ENCODE results near the gene UBL4B. TPM values are rescaled to one million over a fixed set of nuclear protein-coding genes. Genes with fewer than 3 reads are reported as not detected.

UBL4B gene
- total RNA-seq, 4 donors from 2014 or later: 0.41 TPM; not detected in 3

DNA sequence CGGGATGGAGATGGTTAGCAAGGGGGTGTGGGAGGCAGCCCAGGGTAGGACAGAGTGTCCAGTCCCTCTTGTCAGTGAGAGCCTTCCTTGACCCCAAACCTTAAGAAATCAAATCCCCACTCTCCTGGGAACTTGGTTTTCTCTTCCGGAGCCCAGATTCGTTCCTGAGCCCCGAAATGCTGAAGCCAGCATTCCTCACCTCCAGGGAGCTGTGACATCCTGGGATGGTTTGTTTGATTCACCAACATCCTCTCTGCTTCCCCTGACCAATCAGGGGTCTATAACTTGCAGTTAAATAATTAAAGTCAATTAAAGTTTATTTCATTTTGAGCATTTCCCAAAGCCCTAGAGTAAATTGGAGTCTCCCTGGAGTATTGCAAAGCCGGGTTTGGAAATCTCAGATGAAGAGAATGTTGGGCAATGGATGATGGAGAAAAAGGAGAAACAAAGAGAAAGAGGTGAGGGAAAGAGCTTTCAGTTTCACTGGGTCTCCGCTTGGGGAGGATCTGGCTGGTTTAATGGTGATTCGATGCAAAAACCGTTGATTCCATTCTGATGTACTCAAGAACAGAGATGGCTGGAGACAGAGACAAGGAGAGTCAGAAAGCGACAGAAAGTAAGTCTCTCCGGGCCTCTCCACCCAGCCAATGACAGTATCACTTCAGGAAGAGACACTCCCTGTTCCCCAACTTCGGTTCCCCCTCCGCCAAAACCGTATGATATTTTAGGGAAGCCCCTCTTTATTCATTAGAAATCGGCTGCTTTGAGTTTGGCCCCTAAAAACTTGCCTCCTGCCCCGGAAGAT lies 29.0 kb upstream of the UBL4B start:
- Histone ChIP-seq H3K36me3 (no peaks in the 10 kb centered on the region), H3K4me1 (peaks cover 6 to 19% (median 10%) of the 10 kb centered on the region in 4 donors), H3K9me3 (no peaks in the 10 kb centered on the region), H3K27me3 (peaks cover 49% of the 10 kb centered on the region), H3K27ac (peak overlapping the region in 3 of 4 donors; percentile 77 to 85 (median 80)), H3K4me3 (peak overlapping the region; percentile 57 to 79 (median 68))
- 25 to 27% methylated on average over 7 to 15 of the region's 15 CpGs for WGBS, 2 donors (ENCODE audit: low coverage in 1 of 2)
- DNase-seq: no peak
- intact Hi-C loops (cut with DNase I; ENCODE audit: low total_unique reads): loop anchor here (5.0 kb wide), 1 partner anchor 161 kb away; no protein-coding TSS in a partner anchor
- in situ Hi-C loops (cut with MboI; ENCODE audit: low pct_ligation_motif_present in 1 of 4, low pct_unique_long_range_greater_than_20kb in 1 of 4, low sequenced_read_pairs in 3 of 4): no loop called here
- TF ChIP-seq CTCF (IDR thresholded peaks at IDR 0.05) (no peak), EP300 (IDR thresholded peaks at IDR 0.05; ENCODE audit: low read depth) (no peak), POLR2A (IDR thresholded peaks at IDR 0.05) (no peak), POLR2AphosphoS5 (IDR thresholded peaks at IDR 0.05) (no peak)

GRCh38 chr1:110083866-110084226 lies 28.4 kb upstream of the UBL4B start:
- Histone ChIP-seq H3K9me3 (no peaks in the 10 kb centered on the region), H3K27me3 (peaks cover 49% of the 10 kb centered on the region), H3K4me1 (peaks cover 6 to 19% (median 10%) of the 10 kb centered on the region in 4 donors), H3K36me3 (no peaks in the 10 kb centered on the region), H3K27ac (peak overlapping the region; percentile 66 to 85 (median 78)), H3K4me3 (peak overlapping the region; percentile 57 to 79 (median 68))
- intact Hi-C loops (cut with DNase I; ENCODE audit: low total_unique reads): loop anchor here (5.0 kb wide), 1 partner anchor 162 kb away; no protein-coding TSS in a partner anchor
- TF ChIP-seq EP300 (IDR thresholded peaks at IDR 0.05; ENCODE audit: low read depth): no peak
- no peak for TF ChIP-seq POLR2A (IDR thresholded peaks at IDR 0.05)
- no peak for TF ChIP-seq POLR2AphosphoS5 (IDR thresholded peaks at IDR 0.05)
- no peak for TF ChIP-seq CTCF (IDR thresholded peaks at IDR 0.05)
- WGBS, 2 donors (ENCODE audit: low coverage in 1 of 2): 4% methylated on average over 37 of the region's 37 CpGs; no CpG with 5 or more reads in 1 of the 2 donors
- no peak for DNase-seq
- in situ Hi-C loops (cut with MboI; ENCODE audit: low pct_ligation_motif_present in 1 of 4, low pct_unique_long_range_greater_than_20kb in 1 of 4, low sequenced_read_pairs in 3 of 4): no loop called here

GRCh38 chr1:110084227-110085078 lies 27.8 kb upstream of the UBL4B start:
- WGBS, 2 donors (ENCODE audit: low coverage in 1 of 2): 2 to 4% methylated on average over 23 to 71 of the region's 72 CpGs

More at GRCh38 chr1:110084227-110085078, 27.8 kb upstream of the UBL4B start:
- DNase-seq: peak; percentile 67
- in situ Hi-C loops (cut with MboI; ENCODE audit: low pct_ligation_motif_present in 1 of 4, low pct_unique_long_range_greater_than_20kb in 1 of 4, low sequenced_read_pairs in 3 of 4): no loop called here
- intact Hi-C loops (cut with DNase I; ENCODE audit: low total_unique reads): loop anchor here (5.0 kb wide), 1 partner anchor 162 kb away; no protein-coding TSS in a partner anchor
- TF ChIP-seq POLR2AphosphoS5 (IDR thresholded peaks at IDR 0.05): peak in 2 of 3 donors; percentile 67 to 76
- no peak for TF ChIP-seq POLR2A (IDR thresholded peaks at IDR 0.05)
- TF ChIP-seq CTCF (IDR thresholded peaks at IDR 0.05): peak in 1 of 5 experiments; percentile 9
- peaks cover 6 to 19% (median 10%) of the 10 kb centered on the region in 4 donors for H3K4me1 ChIP-seq
- no peaks in the 10 kb centered on the region for H3K36me3 ChIP-seq
- H3K27ac ChIP-seq: peak overlapping the region; percentile 66 to 85 (median 78)
- peaks cover 50% of the 10 kb centered on the region for H3K27me3 ChIP-seq
- H3K9me3 ChIP-seq: no peaks in the 10 kb centered on the region
- H3K4me3 ChIP-seq: peak overlapping the region; percentile 57 to 79 (median 68)
